ENCODE results near the gene B4GALNT3.
A peak's percentile ranks its signal among the peaks of the same experiment; 100 is the strongest.

B4GALNT3 gene

DNA sequence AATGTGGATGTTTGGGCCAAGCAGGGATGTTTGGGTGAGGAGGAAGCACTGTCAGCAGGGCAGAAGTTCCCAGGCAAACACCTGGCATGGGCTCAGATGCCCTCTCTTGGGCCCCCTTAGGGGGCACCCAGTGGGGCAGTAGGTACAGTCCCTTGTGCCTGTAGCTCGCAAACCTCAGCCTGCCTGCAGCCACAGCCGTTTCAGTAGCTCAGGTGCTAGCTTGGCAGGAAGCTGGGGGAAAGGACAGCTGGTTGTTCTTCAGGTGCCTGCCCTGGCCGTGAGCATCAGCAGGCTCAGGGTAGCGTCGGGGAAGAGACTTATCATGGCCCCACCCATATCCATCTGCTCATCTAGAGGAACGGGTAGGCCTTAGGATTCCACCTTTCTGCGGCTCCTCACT is 67.5 kb downstream of the B4GALNT3 start:
- H3K4me1 ChIP-seq (ENCODE audit: insufficient read depth, low read length): peaks cover 6% of the 10 kb centered on the region
- no peaks in the 10 kb centered on the region for H3K36me3 ChIP-seq (ENCODE audit: insufficient read depth, low read length)
- H2AFZ ChIP-seq (ENCODE audit: low read depth, low read length): no peak overlapping the region
- no peak overlapping the region for H3K4me3 ChIP-seq (ENCODE audit: low read length)
- no peaks in the 10 kb centered on the region for H3K27me3 ChIP-seq (ENCODE audit: insufficient read depth, low read length)
- H3K9me3 ChIP-seq (ENCODE audit: low read length): peaks cover 2% of the 10 kb centered on the region

DNA sequence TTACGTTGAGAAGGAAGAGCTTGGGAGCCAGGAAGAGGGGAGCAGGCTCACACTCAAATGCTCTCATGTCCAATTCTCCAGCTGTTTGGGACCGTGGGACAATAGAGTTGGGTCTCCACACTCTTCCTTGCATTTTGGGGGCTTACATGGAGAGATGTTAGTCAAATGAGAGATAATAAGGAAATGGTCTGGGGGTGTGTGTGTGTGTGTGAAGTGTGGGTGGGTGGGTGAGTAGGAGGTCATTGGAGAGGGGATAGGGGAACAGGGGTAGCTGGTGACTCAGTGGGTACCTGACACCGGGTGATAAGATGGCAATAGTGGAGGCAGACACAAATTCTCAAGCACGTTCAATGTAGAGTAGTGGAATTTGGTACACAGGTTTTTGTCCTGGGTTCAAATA is 68.0 kb downstream of the B4GALNT3 start:
- Histone ChIP-seq H3K9me3 (ENCODE audit: low read length) (peaks cover 2% of the 10 kb centered on the region), H3K4me1 (ENCODE audit: insufficient read depth, low read length) (peaks cover 6% of the 10 kb centered on the region), H3K4me3 (ENCODE audit: low read length) (no peak overlapping the region), H3K36me3 (ENCODE audit: insufficient read depth, low read length) (no peaks in the 10 kb centered on the region), H2AFZ (ENCODE audit: low read depth, low read length) (no peak overlapping the region), H3K27me3 (ENCODE audit: insufficient read depth, low read length) (no peaks in the 10 kb centered on the region)

DNA sequence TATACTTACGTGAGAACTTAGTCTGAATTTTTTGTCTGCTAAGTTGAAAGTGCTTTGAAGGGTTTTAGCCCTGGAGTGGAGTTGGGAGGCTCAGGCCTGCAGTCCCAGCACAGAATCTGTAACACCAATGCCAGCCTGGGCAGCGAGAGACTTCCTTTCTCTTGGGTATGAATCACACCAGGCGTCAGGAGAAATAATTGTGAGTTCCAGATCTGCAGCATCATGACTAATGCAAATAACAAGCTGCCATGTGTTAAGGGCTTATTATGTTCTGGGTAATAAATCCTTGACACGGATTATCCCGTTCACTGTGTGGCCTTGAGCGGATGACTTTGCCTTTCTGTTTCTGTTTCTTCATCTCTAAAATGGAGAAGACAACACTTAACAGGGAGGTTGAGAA is 70.6 kb downstream of the B4GALNT3 start:
- H2AFZ ChIP-seq (ENCODE audit: low read depth, low read length): no peak overlapping the region
- H3K4me1 ChIP-seq (ENCODE audit: insufficient read depth, low read length): no peaks in the 10 kb centered on the region
- H3K9me3 ChIP-seq (ENCODE audit: low read length): peaks cover 2% of the 10 kb centered on the region
- no peaks in the 10 kb centered on the region for H3K36me3 ChIP-seq (ENCODE audit: insufficient read depth, low read length)
- no peaks in the 10 kb centered on the region for H3K27me3 ChIP-seq (ENCODE audit: insufficient read depth, low read length)
- no peak overlapping the region for H3K4me3 ChIP-seq (ENCODE audit: low read length)

DNA sequence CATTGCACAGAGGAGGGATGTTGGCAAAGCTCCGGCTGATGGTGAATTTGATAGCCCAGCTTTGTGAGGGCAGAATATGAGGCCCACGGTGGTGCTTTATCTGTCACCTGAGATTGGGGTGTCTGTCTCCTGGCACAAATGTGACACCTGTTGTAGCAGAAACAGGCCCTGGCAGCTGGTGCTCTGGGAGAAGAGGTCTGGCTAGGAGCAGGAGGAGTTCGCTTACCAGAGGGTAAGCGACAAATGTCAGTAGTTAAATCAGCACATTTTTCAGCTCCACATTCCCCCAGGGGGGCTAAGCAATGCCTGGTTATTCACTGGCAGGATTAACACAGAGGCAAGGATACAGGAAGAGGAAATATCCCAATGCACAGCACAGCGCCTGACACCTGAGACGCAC is 71.1 kb downstream of the B4GALNT3 start:
- Histone ChIP-seq H2AFZ (ENCODE audit: low read depth, low read length) (no peak overlapping the region), H3K9me3 (ENCODE audit: low read length) (peaks cover 2% of the 10 kb centered on the region), H3K4me3 (ENCODE audit: low read length) (no peak overlapping the region), H3K27me3 (ENCODE audit: insufficient read depth, low read length) (no peaks in the 10 kb centered on the region), H3K36me3 (ENCODE audit: insufficient read depth, low read length) (no peaks in the 10 kb centered on the region), H3K4me1 (ENCODE audit: insufficient read depth, low read length) (no peaks in the 10 kb centered on the region)

DNA sequence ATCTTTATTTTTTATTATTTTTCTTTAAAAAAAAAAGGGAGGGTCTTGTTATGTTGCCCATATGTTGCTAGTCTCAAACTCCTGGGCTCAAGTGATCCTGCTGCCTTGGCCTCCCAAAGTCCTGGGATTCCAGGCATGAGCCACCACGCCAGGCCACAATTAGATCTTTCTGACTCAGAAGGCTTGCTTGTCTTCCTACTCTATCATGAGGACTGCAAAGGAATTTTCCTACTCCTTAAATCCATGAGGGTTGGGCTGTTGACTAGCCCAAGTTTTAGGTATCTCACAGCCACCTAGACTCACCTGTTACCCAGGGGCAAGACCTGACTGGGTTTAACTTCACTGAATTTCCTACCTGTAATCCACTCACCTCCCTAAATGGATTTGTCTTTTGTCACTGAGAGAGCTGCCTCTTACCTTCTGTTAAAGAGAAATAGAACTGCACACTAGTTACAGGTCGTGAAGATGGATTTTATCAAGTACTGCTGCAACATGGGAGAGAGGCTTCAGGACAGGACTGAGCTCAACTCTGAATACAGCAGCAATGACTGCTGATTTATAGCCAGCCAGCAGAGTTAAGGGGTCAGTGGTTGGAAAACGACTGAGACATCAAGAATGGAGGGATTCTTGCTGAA is 72.3 kb downstream of the B4GALNT3 start:
- Histone ChIP-seq H3K9me3 (ENCODE audit: low read length) (peaks cover 2% of the 10 kb centered on the region), H3K4me3 (ENCODE audit: low read length) (no peak overlapping the region), H3K27me3 (ENCODE audit: insufficient read depth, low read length) (no peaks in the 10 kb centered on the region), H3K36me3 (ENCODE audit: insufficient read depth, low read length) (no peaks in the 10 kb centered on the region), H3K4me1 (ENCODE audit: insufficient read depth, low read length) (peaks cover 10% of the 10 kb centered on the region), H2AFZ (ENCODE audit: low read depth, low read length) (no peak overlapping the region)

DNA sequence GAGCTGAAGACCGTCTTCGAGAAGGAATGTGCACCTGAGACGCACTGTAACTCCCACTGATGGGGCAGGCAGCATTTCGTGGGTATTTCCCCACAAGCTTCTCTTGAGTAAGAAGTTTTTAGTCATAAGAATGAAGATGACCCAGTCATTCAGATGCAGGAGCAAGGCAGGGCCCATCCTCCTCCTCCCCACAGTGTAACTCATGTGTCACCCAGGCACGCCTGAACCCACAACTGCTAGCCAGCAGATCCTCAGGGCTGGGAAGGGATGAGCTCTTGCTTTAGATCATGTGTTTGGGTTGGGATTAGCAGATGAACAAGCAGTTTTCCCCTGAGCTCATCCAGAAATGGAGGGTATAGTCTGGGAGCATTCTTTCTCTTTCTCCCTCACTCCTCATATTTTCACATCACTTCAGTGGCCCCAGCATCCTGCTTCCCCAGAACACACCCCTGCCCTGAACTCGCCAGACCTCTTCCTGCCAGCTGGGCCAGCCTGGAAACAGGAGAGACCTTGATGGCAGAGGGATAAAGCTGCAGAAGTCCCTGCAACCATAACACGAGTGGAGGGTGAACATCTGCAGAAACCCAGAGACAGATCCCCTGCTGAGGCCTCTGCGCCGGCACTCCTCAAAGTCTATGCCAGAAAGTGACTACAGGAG is 73.3 kb downstream of the B4GALNT3 start:
- Histone ChIP-seq H3K4me1 (ENCODE audit: insufficient read depth, low read length) (peaks cover 16% of the 10 kb centered on the region), H2AFZ (ENCODE audit: low read depth, low read length) (no peak overlapping the region), H3K9me3 (ENCODE audit: low read length) (peaks cover 2% of the 10 kb centered on the region), H3K36me3 (ENCODE audit: insufficient read depth, low read length) (no peaks in the 10 kb centered on the region), H3K27me3 (ENCODE audit: insufficient read depth, low read length) (no peaks in the 10 kb centered on the region), H3K4me3 (ENCODE audit: low read length) (no peak overlapping the region)

DNA sequence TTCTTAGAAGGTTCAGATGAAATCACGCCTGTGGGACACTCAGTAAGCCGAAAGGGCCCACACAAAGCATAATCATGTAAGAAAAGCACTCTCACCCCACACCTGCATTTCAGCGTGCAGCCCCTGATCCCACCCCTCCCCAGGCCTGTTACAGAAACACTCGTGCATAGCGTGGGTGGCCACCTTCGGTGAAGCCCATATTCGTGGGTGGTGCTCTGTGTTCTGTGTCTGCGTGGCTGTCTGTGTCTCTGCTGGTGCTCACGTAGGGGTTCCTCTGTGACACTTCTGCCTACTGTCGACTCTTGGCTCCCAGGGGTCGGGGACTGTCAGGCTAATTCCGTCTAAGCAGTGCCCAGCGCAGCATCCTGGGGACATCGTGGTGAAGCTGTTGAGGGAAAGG is 74.0 kb downstream of the B4GALNT3 start:
- no peaks in the 10 kb centered on the region for H3K27me3 ChIP-seq (ENCODE audit: insufficient read depth, low read length)
- peaks cover 16% of the 10 kb centered on the region for H3K4me1 ChIP-seq (ENCODE audit: insufficient read depth, low read length)
- H2AFZ ChIP-seq (ENCODE audit: low read depth, low read length): no peak overlapping the region
- no peak overlapping the region for H3K4me3 ChIP-seq (ENCODE audit: low read length)
- H3K36me3 ChIP-seq (ENCODE audit: insufficient read depth, low read length): no peaks in the 10 kb centered on the region
- H3K9me3 ChIP-seq (ENCODE audit: low read length): no peaks in the 10 kb centered on the region

DNA sequence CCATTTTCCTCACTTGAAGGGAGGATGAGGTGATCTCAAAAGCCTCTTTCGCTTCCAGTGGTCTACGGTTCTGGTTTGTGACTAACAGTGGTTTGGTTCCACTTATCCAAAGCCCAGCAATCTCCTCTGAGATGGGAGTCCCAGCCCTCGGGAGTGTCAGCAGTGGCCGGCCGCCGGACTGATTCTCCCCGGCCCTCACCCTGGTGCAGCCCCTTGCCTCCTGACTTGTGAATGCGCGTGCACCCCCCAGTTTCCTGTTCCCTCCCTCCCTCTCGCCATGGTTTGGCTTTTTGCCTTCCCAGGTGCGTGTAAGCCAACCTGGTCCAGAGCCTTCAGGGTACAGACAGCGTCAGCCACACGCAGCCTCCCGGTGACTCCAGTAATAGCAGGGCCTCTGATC is 74.5 kb downstream of the B4GALNT3 start:
- Histone ChIP-seq H3K4me3 (ENCODE audit: low read length) (no peak overlapping the region), H3K27me3 (ENCODE audit: insufficient read depth, low read length) (no peaks in the 10 kb centered on the region), H3K36me3 (ENCODE audit: insufficient read depth, low read length) (no peaks in the 10 kb centered on the region), H3K4me1 (ENCODE audit: insufficient read depth, low read length) (peaks cover 16% of the 10 kb centered on the region), H3K9me3 (ENCODE audit: low read length) (no peaks in the 10 kb centered on the region), H2AFZ (ENCODE audit: low read depth, low read length) (no peak overlapping the region)

DNA sequence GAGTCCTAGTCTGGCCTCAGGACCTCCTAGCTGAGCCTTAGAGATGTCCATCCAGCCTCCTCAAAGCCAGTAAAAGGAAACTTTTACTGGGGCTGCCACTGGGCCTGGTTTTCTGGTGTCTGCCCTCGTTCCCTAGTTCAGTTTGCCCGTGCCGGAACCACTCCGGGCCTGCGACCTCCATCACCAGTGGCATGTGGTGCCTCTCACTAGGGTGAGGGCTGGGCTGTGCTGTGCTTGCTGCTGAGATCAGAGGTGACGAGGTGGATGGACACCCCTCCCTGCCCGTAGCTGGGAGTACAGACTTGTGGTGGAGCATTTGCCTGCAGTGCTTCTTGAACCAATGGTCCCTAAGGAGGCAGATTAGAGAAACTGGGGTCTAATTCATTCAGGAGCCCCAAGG is 75.7 kb downstream of the B4GALNT3 start:
- Histone ChIP-seq H3K4me1 (ENCODE audit: insufficient read depth, low read length) (peaks cover 16% of the 10 kb centered on the region), H3K4me3 (ENCODE audit: low read length) (no peak overlapping the region), H3K27me3 (ENCODE audit: insufficient read depth, low read length) (no peaks in the 10 kb centered on the region), H3K9me3 (ENCODE audit: low read length) (no peaks in the 10 kb centered on the region), H3K36me3 (ENCODE audit: insufficient read depth, low read length) (no peaks in the 10 kb centered on the region), H2AFZ (ENCODE audit: low read depth, low read length) (no peak overlapping the region)

DNA sequence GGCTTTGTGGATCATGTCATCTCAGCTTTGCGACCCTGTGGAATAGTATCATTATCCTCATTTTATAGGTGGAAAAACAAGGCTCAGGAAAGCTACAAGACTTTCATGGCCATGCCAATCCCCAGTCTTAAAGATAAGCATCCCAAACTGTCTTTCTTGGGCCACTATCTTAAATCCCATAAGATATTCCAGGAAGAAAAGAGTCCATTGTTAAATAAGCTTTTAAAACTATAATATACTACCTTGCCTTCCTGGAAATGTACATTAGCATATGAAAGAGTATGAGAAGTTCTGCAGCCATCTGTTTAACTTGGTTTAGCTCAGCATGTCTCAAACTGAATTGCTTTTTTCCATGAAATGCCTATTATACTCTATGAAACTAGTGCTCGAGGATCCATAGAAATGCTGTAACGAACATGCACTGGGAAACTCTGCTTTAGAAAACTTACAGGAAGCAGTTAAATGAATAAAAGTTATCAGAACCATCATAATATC is 77.1 kb downstream of the B4GALNT3 start:
- peak overlapping the region; percentile 21 for H2AFZ ChIP-seq (ENCODE audit: low read depth, low read length)
- peaks cover 24% of the 10 kb centered on the region for H3K4me1 ChIP-seq (ENCODE audit: insufficient read depth, low read length)
- no peaks in the 10 kb centered on the region for H3K27me3 ChIP-seq (ENCODE audit: insufficient read depth, low read length)
- H3K4me3 ChIP-seq (ENCODE audit: low read length): no peak overlapping the region
- no peaks in the 10 kb centered on the region for H3K9me3 ChIP-seq (ENCODE audit: low read length)
- H3K36me3 ChIP-seq (ENCODE audit: insufficient read depth, low read length): no peaks in the 10 kb centered on the region

DNA sequence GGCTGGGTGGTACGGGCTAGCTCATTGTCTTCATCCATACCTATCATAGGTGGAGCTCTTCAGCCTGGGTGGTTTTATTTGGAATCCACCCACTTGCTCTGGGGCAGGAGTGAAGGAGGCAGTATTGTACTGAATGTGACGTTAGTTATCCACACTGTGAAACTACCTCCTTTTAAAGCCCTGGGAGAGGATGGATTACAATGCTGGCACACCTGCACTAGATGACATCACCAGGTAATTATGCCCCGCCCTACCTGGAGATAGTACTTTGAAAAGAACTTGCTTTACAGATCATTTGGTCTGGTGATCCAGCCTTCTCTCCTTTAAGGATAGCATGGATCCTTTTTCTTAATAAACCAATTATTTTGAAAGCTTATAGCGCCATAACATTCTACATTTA is 78.0 kb downstream of the B4GALNT3 start:
- Histone ChIP-seq H3K4me1 (ENCODE audit: insufficient read depth, low read length) (peaks cover 34% of the 10 kb centered on the region), H3K4me3 (ENCODE audit: low read length) (no peak overlapping the region), H2AFZ (ENCODE audit: low read depth, low read length) (no peak overlapping the region), H3K9me3 (ENCODE audit: low read length) (no peaks in the 10 kb centered on the region), H3K36me3 (ENCODE audit: insufficient read depth, low read length) (no peaks in the 10 kb centered on the region), H3K27me3 (ENCODE audit: insufficient read depth, low read length) (no peaks in the 10 kb centered on the region)

DNA sequence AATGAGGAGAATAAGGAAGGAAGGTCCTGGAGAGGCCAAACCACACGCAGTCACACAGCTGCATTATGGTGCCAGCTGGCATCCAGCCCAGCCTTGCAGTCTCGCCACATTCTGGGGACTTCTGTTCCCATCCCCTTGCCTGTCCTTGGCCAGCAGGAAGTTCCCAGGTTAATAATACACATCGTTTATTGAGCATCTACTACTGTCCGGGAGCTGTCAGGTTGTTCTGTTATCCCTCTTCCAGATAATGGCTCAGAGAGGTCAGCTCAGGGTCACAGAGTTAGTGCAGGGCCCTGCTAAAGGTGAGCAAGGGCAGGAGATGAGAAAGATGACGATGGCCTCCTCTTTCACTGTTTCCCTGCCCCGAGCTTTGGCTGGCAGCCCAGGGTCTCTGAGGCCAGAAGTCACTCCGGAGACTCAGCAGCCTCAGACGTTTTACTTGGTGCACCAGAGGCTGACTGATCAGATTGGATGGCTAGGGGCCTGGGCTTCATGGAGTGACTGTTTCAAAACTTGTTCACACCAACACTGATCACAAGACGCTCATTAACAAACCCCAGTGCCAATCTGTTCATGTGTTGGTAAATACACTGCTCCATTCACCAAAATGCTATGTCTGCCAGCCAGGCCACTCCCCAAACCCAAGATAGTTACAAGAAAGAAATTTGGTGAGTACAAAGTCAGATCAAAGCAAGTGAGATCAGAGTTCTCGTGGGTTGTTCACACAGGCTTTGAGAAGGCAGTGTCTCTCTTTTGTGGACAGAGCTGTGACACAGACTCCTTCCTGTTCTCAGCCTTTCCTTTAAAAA is 79.2 kb downstream of the B4GALNT3 start:
- Histone ChIP-seq H3K4me3 (ENCODE audit: low read length) (no peak overlapping the region), H3K36me3 (ENCODE audit: insufficient read depth, low read length) (no peaks in the 10 kb centered on the region), H3K9me3 (ENCODE audit: low read length) (no peaks in the 10 kb centered on the region), H3K27me3 (ENCODE audit: insufficient read depth, low read length) (no peaks in the 10 kb centered on the region), H3K4me1 (ENCODE audit: insufficient read depth, low read length) (peaks cover 37% of the 10 kb centered on the region), H2AFZ (ENCODE audit: low read depth, low read length) (no peak overlapping the region)

DNA sequence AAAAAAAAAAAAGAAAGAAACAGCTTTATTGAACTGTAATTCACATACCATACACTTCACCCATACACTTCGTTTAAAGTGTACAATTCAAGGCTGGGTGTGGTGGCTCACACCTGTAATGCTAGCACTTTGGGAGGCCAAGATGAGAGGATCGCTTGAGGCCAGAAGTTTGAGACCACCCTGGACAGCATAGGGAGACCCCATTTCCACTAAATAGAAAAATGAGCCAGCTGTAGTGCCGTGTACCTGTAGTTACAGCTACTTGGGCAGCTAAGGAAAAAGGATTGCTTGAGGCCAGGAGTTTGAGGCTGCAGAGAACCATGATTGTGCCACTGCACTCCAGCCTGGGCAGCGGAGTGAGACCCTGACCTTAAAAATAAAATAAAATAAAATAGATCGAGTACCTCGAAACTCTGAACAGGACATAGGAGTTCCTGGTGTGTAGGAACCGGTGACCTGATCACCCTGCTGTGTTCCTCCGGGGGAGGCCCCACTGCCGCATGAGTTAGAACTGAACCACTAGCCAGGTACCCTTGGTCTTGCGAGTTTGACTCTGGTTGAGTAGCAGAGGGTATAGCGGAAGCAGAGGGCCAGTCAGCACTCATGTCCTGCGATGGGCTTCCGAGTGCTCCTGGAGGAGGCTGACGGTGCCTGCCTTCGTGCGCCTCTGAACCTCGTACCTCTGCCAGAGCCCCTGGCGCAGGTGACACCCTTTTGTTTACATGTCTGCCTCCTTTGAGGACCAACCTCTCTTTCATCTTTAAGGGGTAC is 80.0 kb downstream of the B4GALNT3 start:
- H3K27me3 ChIP-seq (ENCODE audit: insufficient read depth, low read length): no peaks in the 10 kb centered on the region
- no peaks in the 10 kb centered on the region for H3K36me3 ChIP-seq (ENCODE audit: insufficient read depth, low read length)
- peaks cover 37% of the 10 kb centered on the region for H3K4me1 ChIP-seq (ENCODE audit: insufficient read depth, low read length)
- H3K4me3 ChIP-seq (ENCODE audit: low read length): no peak overlapping the region
- no peaks in the 10 kb centered on the region for H3K9me3 ChIP-seq (ENCODE audit: low read length)
- no peak overlapping the region for H2AFZ ChIP-seq (ENCODE audit: low read depth, low read length)
